GM21737 (cell line): Measurements from ENCODE around the gene KRT14.
"Not testable (repeated sequence)": the region's sequence is repeated elsewhere in the genome, so short reads cannot be mapped to it uniquely, and the experiment has no call there.

Source experiments
- ATAC-seq: cut with Tn5 transposase; IDR thresholded peaks from one replicate; pipeline ENCODE4 v1.9.1; 2021; ENCODE audit warnings: mild to moderate bottlenecking, moderate library complexity; ENCODE audit not compliant: unreplicated experiment

KRT14 gene

GRCh38 chr17:41623184-41623861 is 36.6 kb upstream of the KRT14 start:
- not testable (repeated sequence) for ATAC-seq

- ATAC-seq = not testable (repeated sequence)
These were observed 35.9 kb upstream of the KRT14 start for GRCh38 chr17:41622340-41623183.

GRCh38 chr17:41621916-41622315 is 35.2 kb upstream of the KRT14 start:
- no peak for ATAC-seq

GRCh38 chr17:41621435-41621817 is 34.7 kb upstream of the KRT14 start:
- ATAC-seq = not testable (repeated sequence)

- ATAC-seq = no peak
These were observed 34.1 kb upstream of the KRT14 start for GRCh38 chr17:41620583-41621434.

- not testable (repeated sequence) for ATAC-seq
These were observed 33.4 kb upstream of the KRT14 start for GRCh38 chr17:41619927-41620582.

GRCh38 chr17:41619036-41619926 is 32.6 kb upstream of the KRT14 start:
- no peak for ATAC-seq

GRCh38 chr17:41618341-41619035 is 31.8 kb upstream of the KRT14 start:
- ATAC-seq = no peak

- ATAC-seq = no peak
These were observed 31.0 kb upstream of the KRT14 start for GRCh38 chr17:41617698-41618097.

GRCh38 chr17:41617136-41617535 is 30.4 kb upstream of the KRT14 start:
- no peak for ATAC-seq

- ATAC-seq = not testable (repeated sequence)
These were observed 29.8 kb upstream of the KRT14 start for GRCh38 chr17:41616486-41616885.

- ATAC-seq = no peak
These were observed 28.8 kb upstream of the KRT14 start for GRCh38 chr17:41615454-41615853.

GRCh38 chr17:41614767-41615166 is 28.1 kb upstream of the KRT14 start:
- not testable (repeated sequence) for ATAC-seq

GRCh38 chr17:41614098-41614497 is 27.4 kb upstream of the KRT14 start:
- no peak for ATAC-seq

- ATAC-seq = no peak
These were observed 26.8 kb upstream of the KRT14 start for GRCh38 chr17:41613277-41614082.

GRCh38 chr17:41612376-41613160 is 25.9 kb upstream of the KRT14 start, which contains the start of gene KRT16:
Gene KRT16, minus strand, starts transcription at chr17:41612767. Its CDS starts 79 bp downstream, at chr17:41612688.
- not testable (repeated sequence) for ATAC-seq

GRCh38 chr17:41610965-41611640 is 24.4 kb upstream of the KRT14 start:
- ATAC-seq = no peak
